A549 (cell line): Measurements from ENCODE around the gene DNMT1. TPM values are rescaled to one million over a fixed set of nuclear protein-coding genes. Genes with fewer than 3 reads are reported as not detected.

Source experiments
- ATAC-seq, 2 experiments: fragments of 200-7000 bp in 1 of 2; fragments of >200 bp in 1 of 2; cut with Nextera tagmentation in 1 of 2; cut with Tn5 transposase in 1 of 2; 3 replicates each; pipeline versions ENCODE4 v1.8.0 to v1.9.1; 2018 to 2020; ENCODE audit warnings: mild to moderate bottlenecking in 1 of 2, moderate library complexity in 1 of 2
- CTCF ChIA-PET: fragments of 300-600 bp; sonication (Branson Sonifier 250); formaldehyde crosslinking; extraction: SDS; loops from one replicate; lab custom pipeline; 2021; ENCODE audit warnings: antibody characterized with exemption, inconsistent platforms; lab: Yijun Ruan, JAX
- POLR2A ChIA-PET: fragments of 350-600 bp; formaldehyde crosslinking; extraction: SDS; loops from one replicate; lab custom pipeline; 2021; ENCODE audit warnings: antibody characterized with exemption, inconsistent platforms; lab: Yijun Ruan, JAX
- DNase-seq, 2 experiments: peaks; one replicate each; pipeline versions ENCODE4 v3.0.0 to v3.0.0-alpha.2; 2011 to 2016; ENCODE audit warnings: low read depth in 1 of 2, low spot score in 1 of 2
- FAIRE-seq: peaks from 2 replicates; lab custom pipeline; 2011; peaks lifted over from hg19 to GRCh38; lab: Jason Lieb, UNC
- H3K27ac ChIP-seq, 2 experiments: fragments of >200 bp; sonication (Bioruptor Twin); formaldehyde crosslinking; 3 replicates each; pipeline ENCODE4 v1.5.1; 2016 to 2017
- H3K4me1 ChIP-seq: fragments of >200 bp; sonication (Bioruptor Twin); formaldehyde crosslinking; 3 replicates; pipeline ENCODE4 v1.6.1; 2016
- H3K4me2 ChIP-seq: fragments of >200 bp; sonication (Bioruptor Twin); formaldehyde crosslinking; 3 replicates; pipeline ENCODE4 v1.6.1; 2016
- H3K4me3 ChIP-seq: fragments of >200 bp; sonication (Bioruptor Twin); formaldehyde crosslinking; 3 replicates; pipeline ENCODE4 v1.5.1; 2016
- H3K9me3 ChIP-seq: fragments of >200 bp; sonication (Bioruptor Twin); formaldehyde crosslinking; 3 replicates; pipeline ENCODE4 v1.6.1; 2016
- CBX2 ChIP-seq: fragments of 200-600 bp; sonication (generic); IDR thresholded peaks from 2 replicates; pipeline ENCODE4 v1.6.1; 2016; ENCODE audit warnings: low read depth, mild to moderate bottlenecking, borderline replicate concordance
- CBX8 ChIP-seq: fragments of 200-600 bp; sonication (generic); IDR thresholded peaks from 2 replicates; pipeline ENCODE4 v1.6.1; 2016
- CHD2 ChIP-seq: fragments of 150-350 bp; IDR thresholded peaks from 2 replicates; pipeline ENCODE4 v1.6.1; 2014; ENCODE audit warnings: low read length; ENCODE audit not compliant: partially characterized antibody
- EHMT2 ChIP-seq: fragments of 200-600 bp; sonication (generic); IDR thresholded peaks from 2 replicates; pipeline ENCODE4 v1.6.1; 2016; ENCODE audit warnings: antibody characterized with exemption, low read depth, mild to moderate bottlenecking, moderate library complexity
- FOSL2 ChIP-seq, 2 experiments: fragments of 450-650 bp in 1 of 2; fragments of >200 bp in 1 of 2; sonication (Bioruptor Twin) in 1 of 2; formaldehyde crosslinking; IDR thresholded peaks; 2 replicates each; pipeline versions ENCODE4 v1.5.0 to v1.6.1; 2016 to 2020; ENCODE audit warnings: mild to moderate bottlenecking in 1 of 2, moderate library complexity in 1 of 2
- HEYL ChIP-seq: fragments of 250-450 bp; sonication (Bioruptor Pico); IDR thresholded peaks from 2 replicates; pipeline ENCODE4 v1.8.0; 2021; ENCODE audit warnings: mild to moderate bottlenecking, moderate library complexity
- HOXA7 ChIP-seq: fragments of 250-450 bp; sonication (Bioruptor Pico); IDR thresholded peaks from 2 replicates; pipeline ENCODE4 v1.5.0; 2020; ENCODE audit warnings: mild to moderate bottlenecking, moderate library complexity
- HOXB5 ChIP-seq: fragments of 250-450 bp; sonication (Bioruptor Pico); IDR thresholded peaks from 2 replicates; pipeline ENCODE4 v1.5.0; 2020; ENCODE audit warnings: mild to moderate bottlenecking, moderate library complexity
- JUN ChIP-seq, 2 experiments: fragments of >200 bp; sonication (Bioruptor Twin); formaldehyde crosslinking; IDR thresholded peaks; 2 replicates in 1 of 2; 3 replicates in 1 of 2; pipeline ENCODE4 v1.6.1; 2016 to 2017
- NPAS2 ChIP-seq: fragments of 250-450 bp; sonication (Bioruptor Pico); IDR thresholded peaks from 2 replicates; pipeline ENCODE4 v1.8.0; 2022; ENCODE audit warnings: mild to moderate bottlenecking, moderate library complexity, borderline replicate concordance
- NR3C1 ChIP-seq: fragments of >200 bp; sonication (Bioruptor Twin); formaldehyde crosslinking; IDR thresholded peaks from 3 replicates; pipeline ENCODE4 v1.6.1; 2017
- POLR2A ChIP-seq: IDR thresholded peaks from 2 replicates; pipeline ENCODE4 v1.6.1; 2012; ENCODE audit warnings: mild to moderate bottlenecking, low read length
- RAD21 ChIP-seq, 2 experiments: fragments of >200 bp in 1 of 2; sonication (Bioruptor Twin) in 1 of 2; formaldehyde crosslinking in 1 of 2; IDR thresholded peaks in 1 of 2; conservative IDR thresholded peaks in 1 of 2; 2 replicates in 1 of 2; 3 replicates in 1 of 2; pipeline ENCODE4 v1.6.1; 2012 to 2018; ENCODE audit warnings: inconsistent platforms in 1 of 2
- RARB ChIP-seq: fragments of 250-450 bp; sonication (Bioruptor Pico); IDR thresholded peaks from 2 replicates; pipeline ENCODE4 v1.8.0; 2021; ENCODE audit warnings: mild to moderate bottlenecking, moderate library complexity
- TP53 ChIP-seq: fragments of 250-450 bp; sonication (Bioruptor Pico); IDR thresholded peaks from 2 replicates; pipeline ENCODE4 v1.5.0; 2021; ENCODE audit warnings: mild to moderate bottlenecking, moderate library complexity
- ZC3H11A ChIP-seq: fragments of 450-650 bp; IDR thresholded peaks from 2 replicates; pipeline ENCODE4 v1.6.1; 2014; ENCODE audit warnings: antibody characterized with exemption, mild to moderate bottlenecking
- ZFP36 ChIP-seq: fragments of 450-650 bp; IDR thresholded peaks from 2 replicates; pipeline ENCODE4 v1.6.1; 2014; ENCODE audit warnings: borderline replicate concordance; ENCODE audit not compliant: partially characterized antibody
- ZSCAN20 ChIP-seq: fragments of 250-450 bp; sonication (Bioruptor Pico); IDR thresholded peaks from 2 replicates; pipeline ENCODE4 v1.8.0; 2022; ENCODE audit warnings: mild to moderate bottlenecking, moderate library complexity
- WGBS: methylation state at CpG from one replicate; pipeline ENCODE4 v1.1.6; 2017; ENCODE audit errors: missing lambda C conversion rate; 5-methylcytosine and 5-hydroxymethylcytosine counted together
- polyA plus RNA-seq, 4 experiments: library from polyadenylated mRNA; depleted of rRNA in 3 of 4; stranded (reverse); fragments of >200 nt; fragmentation: RNase III in 1 of 4; extraction: RNeasy Plus Mini Kit Qiagen cat#74134 plus additional on column Dnase treatment in 1 of 4; gene quantifications; 2 replicates in 3 of 4; 3 replicates in 1 of 4; pipeline ENCODE4 v1.2.3, GENCODE V29; 2011 to 2017
- TF ChIP-seq, protein P1 (sequence below): fragments of >200 bp; sonication (Bioruptor Twin); formaldehyde crosslinking; IDR thresholded peaks from 2 replicates; pipeline ENCODE4 v1.6.1; 2016
- TF ChIP-seq, protein P2 (sequence below): fragments of 450-650 bp; IDR thresholded peaks from 2 replicates; pipeline ENCODE4 v1.6.1; 2014; ENCODE audit warnings: antibody characterized with exemption
- TF ChIP-seq, protein P3 (sequence below): fragments of 250-450 bp; sonication (Bioruptor Pico); IDR thresholded peaks from 2 replicates; pipeline ENCODE4 v1.5.0; 2021; ENCODE audit warnings: mild to moderate bottlenecking, moderate library complexity, borderline replicate concordance

Gene DNMT1
- polyA plus RNA-seq, 2 of the 4 experiments (the other 2 are of a cell fraction) = 85.2 to 86.2 TPM

DNA sequence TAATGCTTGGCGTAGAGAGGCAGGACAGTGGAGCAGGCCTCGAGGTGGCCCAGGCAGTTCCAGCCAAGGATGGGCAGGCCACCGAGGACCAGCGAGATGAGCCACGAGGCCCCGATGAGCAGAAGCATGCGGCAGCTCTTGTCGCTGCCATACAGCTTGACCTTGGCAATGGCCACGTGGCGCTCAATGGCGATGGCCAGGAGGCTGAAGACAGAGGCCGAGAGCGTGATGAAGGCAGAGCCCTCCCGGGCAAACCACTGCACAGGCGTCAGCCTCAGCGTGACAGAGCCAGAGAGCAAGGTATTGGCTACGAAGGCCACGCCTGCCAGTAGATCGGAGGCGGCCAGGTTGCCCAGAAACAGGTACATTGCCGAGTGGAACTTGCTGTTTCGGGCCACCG is 29.6 kb upstream of the DNMT1 start (continued):
- TF ChIP-seq, protein P1, sequence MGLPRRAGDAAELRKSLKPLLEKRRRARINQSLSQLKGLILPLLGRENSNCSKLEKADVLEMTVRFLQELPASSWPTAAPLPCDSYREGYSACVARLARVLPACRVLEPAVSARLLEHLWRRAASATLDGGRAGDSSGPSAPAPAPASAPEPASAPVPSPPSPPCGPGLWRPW = no peak
- TF ChIP-seq ZC3H11A (no peak), HEYL (no peak), EHMT2 (no peak), HOXA7 (CRISPR knock-in tag) (no peak), ZSCAN20 (CRISPR knock-in tag) (no peak), CBX8 (no peak)
- TF ChIP-seq, protein P2, sequence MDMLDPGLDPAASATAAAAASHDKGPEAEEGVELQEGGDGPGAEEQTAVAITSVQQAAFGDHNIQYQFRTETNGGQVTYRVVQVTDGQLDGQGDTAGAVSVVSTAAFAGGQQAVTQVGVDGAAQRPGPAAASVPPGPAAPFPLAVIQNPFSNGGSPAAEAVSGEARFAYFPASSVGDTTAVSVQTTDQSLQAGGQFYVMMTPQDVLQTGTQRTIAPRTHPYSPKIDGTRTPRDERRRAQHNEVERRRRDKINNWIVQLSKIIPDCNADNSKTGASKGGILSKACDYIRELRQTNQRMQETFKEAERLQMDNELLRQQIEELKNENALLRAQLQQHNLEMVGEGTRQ = no peak

DNA sequence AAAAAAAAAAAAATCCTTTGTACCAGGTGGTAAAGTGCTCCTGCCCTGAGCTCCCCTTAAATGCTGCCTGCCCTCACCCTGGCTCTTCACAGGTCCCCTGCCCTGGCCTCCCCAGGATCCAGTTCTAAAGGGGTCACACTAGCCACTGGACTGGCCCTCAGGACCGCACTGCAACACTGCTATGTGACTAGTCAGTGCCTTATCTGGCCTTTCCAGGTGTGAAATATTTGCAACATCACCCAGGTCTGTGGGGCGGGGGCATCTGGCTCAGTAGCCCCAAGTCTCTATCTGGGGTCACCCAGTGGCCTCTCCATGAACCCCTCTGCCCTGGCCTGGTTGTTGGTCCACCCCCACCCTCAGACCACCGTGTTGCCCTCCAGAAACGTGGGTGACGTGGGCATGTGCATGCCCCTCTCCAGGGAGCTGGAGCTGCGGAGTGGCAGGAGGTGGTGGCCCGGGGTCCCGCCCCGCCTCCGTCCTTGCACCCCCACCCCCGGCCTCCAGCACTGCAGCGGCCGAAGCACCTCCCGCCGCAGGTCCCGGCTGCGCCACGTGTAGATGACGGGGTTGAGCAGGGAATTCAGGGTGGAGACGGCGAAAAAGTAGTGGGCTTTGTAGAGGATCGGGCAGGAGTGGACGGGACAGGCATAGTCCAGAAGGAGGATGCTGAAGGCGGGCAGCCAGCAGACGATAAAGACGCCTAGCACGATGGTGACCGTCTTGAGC is 28.9 kb upstream of the DNMT1 start:
- DNase-seq (no peak), FAIRE-seq (no peak), ATAC-seq (no peak)
- Histone ChIP-seq H3K4me3 (no peak overlapping the region), H3K9me3 (no peaks in the 10 kb centered on the region), H3K4me1 (0 out of 3 replicates have a peak, but pooled peaks cover 4% of the 10 kb centered on the region), H3K4me2 (no peak overlapping the region), H3K27ac (no peak overlapping the region)
- no peak for TF ChIP-seq FOSL2 (IDR thresholded peaks at IDR 0.05)
- TF ChIP-seq FOSL2 (CRISPR knock-in tag; IDR thresholded peaks at IDR 0.05) = no peak
- TF ChIP-seq HOXB5 (CRISPR knock-in tag) = no peak
- TF ChIP-seq TP53 (CRISPR knock-in tag) = no peak
- TF ChIP-seq RAD21 (conservative IDR thresholded peaks at IDR 0.05 in 1 of 2, IDR thresholded peaks at IDR 0.05 in 1 of 2) = no peak
- TF ChIP-seq CHD2 = no peak
- TF ChIP-seq, protein P1 = no peak
- no peak for TF ChIP-seq HOXA7 (CRISPR knock-in tag)
- TF ChIP-seq RARB (CRISPR knock-in tag) = no peak
- TF ChIP-seq NR3C1 = no peak
- no peak for TF ChIP-seq CBX8
- POLR2A ChIA-PET = no interaction called here
- 95% methylated on average over 13 of the region's 28 CpGs for WGBS
- CTCF ChIA-PET = interaction anchor here (0.6 kb wide), 1 partner anchor 61 kb away, joined by 6 read pairs; no protein-coding TSS in a partner anchor

DNA sequence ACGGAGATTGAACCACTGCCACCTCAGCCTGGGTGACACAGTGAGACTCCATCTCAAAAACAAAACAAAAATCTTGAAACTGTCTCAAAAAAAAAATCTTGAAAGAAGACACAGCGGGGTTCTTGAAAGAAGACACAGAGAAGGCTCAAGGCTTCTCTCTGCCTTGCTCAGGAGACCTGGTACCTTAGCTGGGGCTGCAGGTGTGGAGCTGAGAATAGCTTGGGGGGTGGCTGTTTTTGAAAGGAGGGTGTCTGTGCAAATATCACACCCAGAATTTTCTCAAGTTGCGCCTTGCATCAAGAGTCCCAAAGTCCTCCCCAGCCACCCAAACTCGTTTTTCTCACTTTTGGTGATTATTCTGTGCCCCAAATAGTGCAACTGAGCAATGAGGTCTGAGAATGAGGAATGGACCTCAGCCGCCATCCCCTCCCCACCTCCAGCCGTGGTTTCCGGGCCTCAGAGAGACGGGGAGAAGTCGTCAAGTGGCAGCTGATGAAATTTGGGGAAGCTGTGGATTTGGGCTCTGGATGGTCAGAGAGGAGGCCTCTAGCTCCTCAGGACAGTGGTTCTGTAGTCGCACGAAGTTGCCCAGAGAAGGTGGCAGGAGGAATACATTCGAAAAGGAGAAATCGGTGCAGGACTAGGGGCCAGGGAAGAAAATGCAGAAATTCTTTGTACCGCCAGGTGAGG is 27.6 kb upstream of the DNMT1 start:
- WGBS = 84% methylated on average over 14 of the region's 14 CpGs

DNA sequence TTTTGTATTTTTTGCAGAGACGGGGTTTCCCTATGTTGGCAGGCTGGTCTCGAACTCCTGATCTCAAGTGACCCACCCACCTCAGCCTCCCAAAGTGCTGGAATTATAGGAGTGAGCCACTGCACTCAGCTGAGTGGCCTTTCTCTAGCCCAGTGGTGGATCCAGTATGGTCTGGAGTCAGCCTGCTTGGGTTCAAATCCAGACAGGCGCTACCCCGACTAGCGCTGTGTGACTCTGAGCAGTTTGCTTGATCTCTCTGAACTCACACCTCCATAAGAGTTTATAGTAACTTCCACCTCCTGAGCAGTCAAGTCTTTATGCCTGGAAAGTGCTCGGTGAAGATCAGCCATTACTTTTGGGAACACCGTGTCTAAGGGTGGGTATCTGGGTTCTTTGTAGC is 25.9 kb upstream of the DNMT1 start:
- POLR2A ChIA-PET = no interaction called here
- WGBS = 87% methylated on average over 6 of the region's 7 CpGs
- TF ChIP-seq CBX2 (no peak), ZFP36 (peak; percentile 13)
- TF ChIP-seq, protein P3, sequence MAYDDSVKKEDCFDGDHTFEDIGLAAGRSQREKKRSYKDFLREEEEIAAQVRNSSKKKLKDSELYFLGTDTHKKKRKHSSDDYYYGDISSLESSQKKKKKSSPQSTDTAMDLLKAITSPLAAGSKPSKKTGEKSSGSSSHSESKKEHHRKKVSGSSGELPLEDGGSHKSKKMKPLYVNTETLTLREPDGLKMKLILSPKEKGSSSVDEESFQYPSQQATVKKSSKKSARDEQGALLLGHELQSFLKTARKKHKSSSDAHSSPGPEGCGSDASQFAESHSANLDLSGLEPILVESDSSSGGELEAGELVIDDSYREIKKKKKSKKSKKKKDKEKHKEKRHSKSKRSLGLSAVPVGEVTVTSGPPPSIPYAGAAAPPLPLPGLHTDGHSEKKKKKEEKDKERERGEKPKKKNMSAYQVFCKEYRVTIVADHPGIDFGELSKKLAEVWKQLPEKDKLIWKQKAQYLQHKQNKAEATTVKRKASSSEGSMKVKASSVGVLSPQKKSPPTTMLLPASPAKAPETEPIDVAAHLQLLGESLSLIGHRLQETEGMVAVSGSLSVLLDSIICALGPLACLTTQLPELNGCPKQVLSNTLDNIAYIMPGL (CRISPR knock-in tag) = no peak
- no peaks in the 10 kb centered on the region for H3K9me3 ChIP-seq
- H3K4me1 ChIP-seq = 0 out of 3 replicates have a peak, but pooled peaks cover 4% of the 10 kb centered on the region
- DNase-seq = no peak
- no peak for ATAC-seq
- FAIRE-seq = no peak
- H3K27ac ChIP-seq = no peak overlapping the region
- H3K4me3 ChIP-seq = no peak overlapping the region
- H3K4me2 ChIP-seq = no peak overlapping the region
- CTCF ChIA-PET = interaction anchor here (0.9 kb wide), 2 partner anchors 29 to 168 kb away, joined by 3 read pairs; no protein-coding TSS in a partner anchor

More for the DNA sequence above, 27.6 kb upstream of the DNMT1 start:
- no peak for FAIRE-seq
- H3K9me3 ChIP-seq = no peaks in the 10 kb centered on the region
- H3K4me2 ChIP-seq = no peak overlapping the region
- TF ChIP-seq NPAS2 (CRISPR knock-in tag) (no peak), JUN (IDR thresholded peaks at IDR 0.05) (no peak), POLR2A (no peak)
- no peak overlapping the region for H3K4me3 ChIP-seq
- CTCF ChIA-PET = interaction anchor here (0.7 to 1.0 kb wide), 2 partner anchors 23 to 45 kb away, joined by 3 to 5 read pairs; no protein-coding TSS in a partner anchor
- DNase-seq = no peak
- no peak for ATAC-seq
- H3K27ac ChIP-seq = no peak overlapping the region
- POLR2A ChIA-PET = no interaction called here
- 0 out of 3 replicates have a peak, but pooled peaks cover 4% of the 10 kb centered on the region for H3K4me1 ChIP-seq
